ENCODE measurements around the gene HECW1.

GRCh38 chr7:43449577-43449976, 337.1 kb downstream of the HECW1 start:
- TF ChIP-seq CTCF (IDR thresholded peaks at IDR 0.05) (no peak), POLR2A (IDR thresholded peaks at IDR 0.05) (no peak)
